GM21737 (cell line): Measurements from ENCODE around the gene TNFRSF14.
A peak's percentile ranks its signal among the peaks of the same experiment; 100 is the strongest.
"Not testable (repeated sequence)": the region's sequence is repeated elsewhere in the genome, so short reads cannot be mapped to it uniquely, and the experiment has no call there.

Source experiments
- ATAC-seq: cut with Tn5 transposase; IDR thresholded peaks from one replicate; pipeline ENCODE4 v1.9.1; 2021; ENCODE audit warnings: mild to moderate bottlenecking, moderate library complexity; ENCODE audit not compliant: unreplicated experiment

Gene TNFRSF14

GRCh38 chr1:2553076-2553475, 3.1 kb upstream of the TNFRSF14 start:
- not testable (repeated sequence) for ATAC-seq

GRCh38 chr1:2553871-2554620, 2.1 kb upstream of the TNFRSF14 start:
- no peak for ATAC-seq

- no peak for ATAC-seq
Observed at GRCh38 chr1:2554621-2555387, 1.4 kb upstream of the TNFRSF14 start.

- peak; percentile 34 for ATAC-seq
Observed at GRCh38 chr1:2555634-2556276, 416 bp upstream of the TNFRSF14 start.

GRCh38 chr1:2556678-2557481, 709 bp downstream of the TNFRSF14 start:
- no peak for ATAC-seq

- ATAC-seq: no peak
Observed at GRCh38 chr1:2557482-2558400, 1.6 kb downstream of the TNFRSF14 start.

- no peak for ATAC-seq
Observed at GRCh38 chr1:2558420-2558819, 2.2 kb downstream of the TNFRSF14 start.

GRCh38 chr1:2558861-2559260, 2.7 kb downstream of the TNFRSF14 start:
- no peak for ATAC-seq

- ATAC-seq: no peak
Observed at GRCh38 chr1:2559509-2560298, 3.5 kb downstream of the TNFRSF14 start.

GRCh38 chr1:2560299-2561073, 4.3 kb downstream of the TNFRSF14 start:
- no peak for ATAC-seq

- ATAC-seq: no peak
Observed at GRCh38 chr1:2561446-2561845, 5.3 kb downstream of the TNFRSF14 start.

GRCh38 chr1:2561898-2562895, 6.0 kb downstream of the TNFRSF14 start:
- no peak for ATAC-seq

- no peak for ATAC-seq
Observed at GRCh38 chr1:2563205-2563604, 7.0 kb downstream of the TNFRSF14 start.

GRCh38 chr1:2564006-2564814, 8.0 kb downstream of the TNFRSF14 start:
- no peak for ATAC-seq

GRCh38 chr1:2564815-2565374, 8.7 kb downstream of the TNFRSF14 start:
- no peak for ATAC-seq
